ENCODE data around the gene GALNTL6. TPM values are rescaled to one million over a fixed set of nuclear protein-coding genes. Genes with fewer than 3 reads are reported as not detected.

GALNTL6 gene
- total and polyA plus RNA-seq, 2 of the 4 experiments (the other 2 are of a cell fraction) = under 0.01 TPM; not detected in 1

DNA sequence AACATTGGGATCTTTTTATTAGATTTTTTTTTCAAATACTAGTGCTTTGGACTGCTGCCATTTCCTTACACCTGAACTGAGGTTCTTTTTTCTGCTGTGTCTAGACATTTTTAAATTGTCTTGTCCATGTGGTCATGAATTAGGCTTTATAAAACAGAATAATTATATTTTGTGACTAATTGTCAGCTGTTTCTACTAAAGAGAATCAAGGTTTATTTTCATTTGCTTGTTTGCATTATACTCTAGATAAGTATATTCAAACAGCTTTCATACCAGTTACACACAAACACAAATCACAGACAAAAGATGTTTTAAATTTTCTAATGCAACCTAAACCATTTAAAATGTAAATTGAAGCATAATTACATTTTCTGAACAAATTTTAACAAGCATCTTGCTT, 194.7 kb downstream of the GALNTL6 start:
- H3K9me3 ChIP-seq (ENCODE audit: control insufficient read depth, insufficient read depth, low read length) = no peaks in the 10 kb centered on the region
- no peak overlapping the region for H3K4me3 ChIP-seq (ENCODE audit: insufficient read depth, low read depth, low read length)
- H3K9me1 ChIP-seq (ENCODE audit: insufficient read depth, low read length) = no peaks in the 10 kb centered on the region
- no peaks in the 10 kb centered on the region for H4K20me1 ChIP-seq (ENCODE audit: insufficient read depth, low read length)
- no peaks in the 10 kb centered on the region for H3K27me3 ChIP-seq (ENCODE audit: control insufficient read depth, insufficient read depth, low read length)
- no peak for DNase-seq
- no peak overlapping the region for H3K14ac ChIP-seq (replicated peaks; ENCODE audit: low read depth, low read length)
- ChIA-PET POLR2A (ENCODE audit: unreplicated experiment) (no interaction called here), CTCF (no interaction called here)
- no peak overlapping the region for H4K5ac ChIP-seq (ENCODE audit: low read depth, low read length)
- H3K27ac ChIP-seq (ENCODE audit: insufficient read depth, low read length) = no peak overlapping the region
- H4K91ac ChIP-seq (ENCODE audit: insufficient read depth, low read depth, low read length) = no peak overlapping the region
- TF ChIP-seq NFE2L2 (IDR thresholded peaks at IDR 0.05; ENCODE audit: low read depth, low read length) (no peak), SMC3 (IDR thresholded peaks at IDR 0.05; ENCODE audit: low read depth, low read length) (no peak), MAZ (IDR thresholded peaks at IDR 0.05; ENCODE audit: borderline replicate concordance, low read depth, low read length) (no peak), BHLHE40 (IDR thresholded peaks at IDR 0.05; ENCODE audit: low read depth, low read length) (no peak), RAD21 (IDR thresholded peaks at IDR 0.05; ENCODE audit: low read length) (no peak), POLR2A (IDR thresholded peaks at IDR 0.05; ENCODE audit: low read depth, low read length) (no peak), RFX5 (IDR thresholded peaks at IDR 0.05; ENCODE audit: low read depth, low read length) (no peak), CHD1 (IDR thresholded peaks at IDR 0.05; ENCODE audit: low read depth, low read length) (no peak), FOS (IDR thresholded peaks at IDR 0.05; ENCODE audit: low read depth, low read length) (no peak)
- TF ChIP-seq, protein P1, sequence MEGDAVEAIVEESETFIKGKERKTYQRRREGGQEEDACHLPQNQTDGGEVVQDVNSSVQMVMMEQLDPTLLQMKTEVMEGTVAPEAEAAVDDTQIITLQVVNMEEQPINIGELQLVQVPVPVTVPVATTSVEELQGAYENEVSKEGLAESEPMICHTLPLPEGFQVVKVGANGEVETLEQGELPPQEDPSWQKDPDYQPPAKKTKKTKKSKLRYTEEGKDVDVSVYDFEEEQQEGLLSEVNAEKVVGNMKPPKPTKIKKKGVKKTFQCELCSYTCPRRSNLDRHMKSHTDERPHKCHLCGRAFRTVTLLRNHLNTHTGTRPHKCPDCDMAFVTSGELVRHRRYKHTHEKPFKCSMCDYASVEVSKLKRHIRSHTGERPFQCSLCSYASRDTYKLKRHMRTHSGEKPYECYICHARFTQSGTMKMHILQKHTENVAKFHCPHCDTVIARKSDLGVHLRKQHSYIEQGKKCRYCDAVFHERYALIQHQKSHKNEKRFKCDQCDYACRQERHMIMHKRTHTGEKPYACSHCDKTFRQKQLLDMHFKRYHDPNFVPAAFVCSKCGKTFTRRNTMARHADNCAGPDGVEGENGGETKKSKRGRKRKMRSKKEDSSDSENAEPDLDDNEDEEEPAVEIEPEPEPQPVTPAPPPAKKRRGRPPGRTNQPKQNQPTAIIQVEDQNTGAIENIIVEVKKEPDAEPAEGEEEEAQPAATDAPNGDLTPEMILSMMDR (conservative IDR thresholded peaks at IDR 0.05; ENCODE audit: low read depth, low read length) = no peak
- TF ChIP-seq, protein P2, sequence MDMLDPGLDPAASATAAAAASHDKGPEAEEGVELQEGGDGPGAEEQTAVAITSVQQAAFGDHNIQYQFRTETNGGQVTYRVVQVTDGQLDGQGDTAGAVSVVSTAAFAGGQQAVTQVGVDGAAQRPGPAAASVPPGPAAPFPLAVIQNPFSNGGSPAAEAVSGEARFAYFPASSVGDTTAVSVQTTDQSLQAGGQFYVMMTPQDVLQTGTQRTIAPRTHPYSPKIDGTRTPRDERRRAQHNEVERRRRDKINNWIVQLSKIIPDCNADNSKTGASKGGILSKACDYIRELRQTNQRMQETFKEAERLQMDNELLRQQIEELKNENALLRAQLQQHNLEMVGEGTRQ (IDR thresholded peaks at IDR 0.05; ENCODE audit: low read depth, low read length) = no peak
- no peak overlapping the region for H3K9ac ChIP-seq (ENCODE audit: low read depth, low read length)
- H3K56ac ChIP-seq (ENCODE audit: extremely low read depth, insufficient read depth, low read length) = no peak overlapping the region
- dilution Hi-C loops (cut with HindIII; ENCODE audit: low sequenced_read_pairs, unreplicated experiment) (no loop called here), intact Hi-C loops (cut with micrococcal nuclease) (no loop called here), in situ Hi-C loops (cut with MboI; ENCODE audit: low sequenced_read_pairs) (no loop called here)
- no peak overlapping the region for H4K8ac ChIP-seq (ENCODE audit: low read depth in 2 of 2, low read length in 2 of 2)
- no peak overlapping the region for H2BK120ac ChIP-seq (ENCODE audit: low read depth, low read length)
- no peaks in the 10 kb centered on the region for H3K36me3 ChIP-seq (ENCODE audit: control insufficient read depth, insufficient read depth, low read length)
- no peaks in the 10 kb centered on the region for H3K79me1 ChIP-seq (ENCODE audit: low read depth in 1 of 2, low read length in 2 of 2)
- H2AFZ ChIP-seq (replicated peaks; ENCODE audit: low read length, poor library complexity) = no peak overlapping the region
- no peak for ATAC-seq (ENCODE audit: low read depth)
- no peak overlapping the region for H3K23ac ChIP-seq (ENCODE audit: low read depth, low read length)
- H3K4me1 ChIP-seq (ENCODE audit: control insufficient read depth, insufficient read depth, low read length) = no peaks in the 10 kb centered on the region
- H3K4ac ChIP-seq (ENCODE audit: low read depth, low read length) = no peak overlapping the region
- H2BK15ac ChIP-seq (ENCODE audit: low read depth, low read length) = no peak overlapping the region
- no peak overlapping the region for H3K18ac ChIP-seq (ENCODE audit: low read depth, low read length)
- no peak overlapping the region for H2AK9ac ChIP-seq (replicated peaks; ENCODE audit: low read depth, low read length, poor library complexity)
- H2BK5ac ChIP-seq (ENCODE audit: low read depth, low read length, poor library complexity, severe bottlenecking) = no peak overlapping the region
- H2AK5ac ChIP-seq (ENCODE audit: low read depth, low read length) = no peak overlapping the region
- no peak overlapping the region for H2BK20ac ChIP-seq (ENCODE audit: low read depth, low read length)
- no peak overlapping the region for H3K4me2 ChIP-seq (ENCODE audit: low read depth, low read length)
- BruUV-seq (replicated peaks) = no TSS peak
